ENCODE data around the gene FGF14.

DNA sequence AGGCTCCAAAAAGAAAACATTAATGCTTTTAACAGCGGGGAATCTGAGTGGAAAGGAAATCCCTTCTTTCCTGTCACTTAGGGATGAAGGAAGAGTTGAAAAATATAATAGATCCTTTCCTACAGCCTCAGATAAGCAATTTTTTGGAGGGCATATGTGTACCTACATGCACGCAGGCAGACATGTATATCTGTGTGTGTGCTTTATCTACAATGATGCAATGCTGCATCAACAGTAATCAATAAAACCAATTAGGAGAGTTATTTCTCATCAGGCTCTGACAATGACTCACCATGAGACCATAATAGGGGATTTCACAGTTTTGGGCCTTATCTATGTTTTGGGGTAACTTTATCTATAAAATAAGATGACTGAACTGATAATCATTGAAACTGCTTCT lies 505.3 kb downstream of the FGF14 start:
- TF ChIP-seq POLR2A (IDR thresholded peaks at IDR 0.05; ENCODE audit: low read depth, low read length) (no peak), MAZ (IDR thresholded peaks at IDR 0.05; ENCODE audit: borderline replicate concordance, low read depth, low read length) (no peak)
- TF ChIP-seq, protein P1, sequence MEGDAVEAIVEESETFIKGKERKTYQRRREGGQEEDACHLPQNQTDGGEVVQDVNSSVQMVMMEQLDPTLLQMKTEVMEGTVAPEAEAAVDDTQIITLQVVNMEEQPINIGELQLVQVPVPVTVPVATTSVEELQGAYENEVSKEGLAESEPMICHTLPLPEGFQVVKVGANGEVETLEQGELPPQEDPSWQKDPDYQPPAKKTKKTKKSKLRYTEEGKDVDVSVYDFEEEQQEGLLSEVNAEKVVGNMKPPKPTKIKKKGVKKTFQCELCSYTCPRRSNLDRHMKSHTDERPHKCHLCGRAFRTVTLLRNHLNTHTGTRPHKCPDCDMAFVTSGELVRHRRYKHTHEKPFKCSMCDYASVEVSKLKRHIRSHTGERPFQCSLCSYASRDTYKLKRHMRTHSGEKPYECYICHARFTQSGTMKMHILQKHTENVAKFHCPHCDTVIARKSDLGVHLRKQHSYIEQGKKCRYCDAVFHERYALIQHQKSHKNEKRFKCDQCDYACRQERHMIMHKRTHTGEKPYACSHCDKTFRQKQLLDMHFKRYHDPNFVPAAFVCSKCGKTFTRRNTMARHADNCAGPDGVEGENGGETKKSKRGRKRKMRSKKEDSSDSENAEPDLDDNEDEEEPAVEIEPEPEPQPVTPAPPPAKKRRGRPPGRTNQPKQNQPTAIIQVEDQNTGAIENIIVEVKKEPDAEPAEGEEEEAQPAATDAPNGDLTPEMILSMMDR (conservative IDR thresholded peaks at IDR 0.05; ENCODE audit: low read depth, low read length) = no peak

Data from IMR-90 (cell line).